ENCODE results near the gene OLA1. TPM values are rescaled to one million over a fixed set of nuclear protein-coding genes. Genes with fewer than 3 reads are reported as not detected.

Gene OLA1
- total RNA-seq, 1 experiment from 2014 or later = 263 TPM

DNA sequence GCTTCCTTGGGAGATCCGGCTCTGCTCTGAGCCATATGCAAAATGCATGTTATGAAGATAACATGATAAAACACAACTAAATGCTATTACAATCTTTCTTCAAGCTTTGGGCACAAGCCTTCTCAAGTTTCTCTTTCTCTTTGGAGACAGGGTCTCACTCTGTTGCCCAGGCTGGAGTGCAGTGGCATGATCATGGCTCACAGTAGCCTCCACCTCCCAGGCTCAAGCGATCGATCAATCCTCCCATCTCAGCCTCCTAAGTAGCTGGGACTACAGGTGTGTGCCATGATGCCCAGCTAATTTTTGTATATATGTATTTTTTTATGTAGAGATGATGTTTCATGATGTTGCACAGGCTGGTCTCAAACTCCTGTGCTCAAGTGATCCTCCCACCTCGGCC, 175.5 kb downstream of the OLA1 start:
- Histone ChIP-seq H3K4me2 (no peak overlapping the region), H3K27ac (no peak overlapping the region), H3K79me2 (ENCODE audit: low read depth) (no peaks in the 10 kb centered on the region; the same call in 1 of the 2 replicates), H3F3A (ENCODE audit: insufficient read depth, low read depth) (peaks cover 17% of the 10 kb centered on the region), H3K27me3 (ENCODE audit: insufficient read depth, low read depth) (no peaks in the 10 kb centered on the region), H3K36me3 (ENCODE audit: low read depth) (peaks cover 18% of the 10 kb centered on the region; the same call in 1 of the 2 replicates), H3K9me3 (ENCODE audit: insufficient read depth, low read depth) (no peaks in the 10 kb centered on the region), H4K20me1 (ENCODE audit: insufficient read depth) (peaks cover 9% of the 10 kb centered on the region; the same call in 1 of the 2 replicates), H3K9me2 (ENCODE audit: insufficient read depth) (no peaks in the 10 kb centered on the region; the same call in 1 of the 2 replicates), H3K4me3 (no peak overlapping the region), H3K4me1 (replicated peaks; ENCODE audit: insufficient read depth) (no peaks in the 10 kb centered on the region), H2AFZ (no peak overlapping the region)
- no peak for DNase-seq
- intact Hi-C loops (cut with micrococcal nuclease; ENCODE audit: unreplicated experiment) = no loop called here
- ChIA-PET POLR2A (ENCODE audit: unreplicated experiment) (no interaction called here), CTCF (no interaction called here)
- no TSS peak for BruUV-seq (replicated peaks)
- TF ChIP-seq, protein P1, sequence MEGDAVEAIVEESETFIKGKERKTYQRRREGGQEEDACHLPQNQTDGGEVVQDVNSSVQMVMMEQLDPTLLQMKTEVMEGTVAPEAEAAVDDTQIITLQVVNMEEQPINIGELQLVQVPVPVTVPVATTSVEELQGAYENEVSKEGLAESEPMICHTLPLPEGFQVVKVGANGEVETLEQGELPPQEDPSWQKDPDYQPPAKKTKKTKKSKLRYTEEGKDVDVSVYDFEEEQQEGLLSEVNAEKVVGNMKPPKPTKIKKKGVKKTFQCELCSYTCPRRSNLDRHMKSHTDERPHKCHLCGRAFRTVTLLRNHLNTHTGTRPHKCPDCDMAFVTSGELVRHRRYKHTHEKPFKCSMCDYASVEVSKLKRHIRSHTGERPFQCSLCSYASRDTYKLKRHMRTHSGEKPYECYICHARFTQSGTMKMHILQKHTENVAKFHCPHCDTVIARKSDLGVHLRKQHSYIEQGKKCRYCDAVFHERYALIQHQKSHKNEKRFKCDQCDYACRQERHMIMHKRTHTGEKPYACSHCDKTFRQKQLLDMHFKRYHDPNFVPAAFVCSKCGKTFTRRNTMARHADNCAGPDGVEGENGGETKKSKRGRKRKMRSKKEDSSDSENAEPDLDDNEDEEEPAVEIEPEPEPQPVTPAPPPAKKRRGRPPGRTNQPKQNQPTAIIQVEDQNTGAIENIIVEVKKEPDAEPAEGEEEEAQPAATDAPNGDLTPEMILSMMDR (conservative IDR thresholded peaks at IDR 0.05) = no peak
- TF ChIP-seq EZH2 (IDR thresholded peaks at IDR 0.05; ENCODE audit: low read depth) = no peak

DNA sequence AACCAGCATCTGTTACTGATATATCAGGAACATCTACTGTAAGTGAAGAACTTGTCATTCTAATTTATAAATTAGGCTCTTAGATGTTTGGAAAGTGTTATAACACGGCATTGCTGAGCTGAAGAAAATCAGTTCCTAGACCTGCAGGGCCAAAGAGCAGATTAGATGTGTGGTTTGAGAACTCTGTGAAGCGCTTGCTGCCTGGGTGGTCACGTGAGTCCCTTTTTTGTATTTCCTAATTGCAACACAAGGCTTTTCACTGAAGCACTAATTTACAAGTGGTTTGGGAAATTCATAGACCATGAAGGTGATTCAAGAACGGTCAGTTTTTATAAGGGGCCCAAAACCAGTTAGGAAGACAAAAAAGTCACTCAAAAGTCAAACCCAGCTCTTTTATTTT, 176.3 kb downstream of the OLA1 start:
- Histone ChIP-seq H3K36me3 (ENCODE audit: low read depth) (peaks cover 15% of the 10 kb centered on the region; the same call in 1 of the 2 replicates), H3K4me2 (no peak overlapping the region), H4K20me1 (ENCODE audit: insufficient read depth) (peaks cover 9% of the 10 kb centered on the region; the same call in 1 of the 2 replicates), H3K27ac (no peak overlapping the region), H3F3A (ENCODE audit: insufficient read depth, low read depth) (peaks cover 13% of the 10 kb centered on the region), H3K9me3 (ENCODE audit: insufficient read depth, low read depth) (no peaks in the 10 kb centered on the region), H3K79me2 (ENCODE audit: low read depth) (no peaks in the 10 kb centered on the region; the same call in 1 of the 2 replicates), H3K27me3 (ENCODE audit: insufficient read depth, low read depth) (no peaks in the 10 kb centered on the region), H2AFZ (no peak overlapping the region), H3K4me1 (replicated peaks; ENCODE audit: insufficient read depth) (no peaks in the 10 kb centered on the region), H3K4me3 (no peak overlapping the region), H3K9me2 (ENCODE audit: insufficient read depth) (no peaks in the 10 kb centered on the region; the same call in 1 of the 2 replicates)
- DNase-seq = no peak
- ChIA-PET POLR2A (ENCODE audit: unreplicated experiment) (no interaction called here), CTCF (no interaction called here)
- TF ChIP-seq, protein P1 (conservative IDR thresholded peaks at IDR 0.05) = no peak
- no peak for TF ChIP-seq EZH2 (IDR thresholded peaks at IDR 0.05; ENCODE audit: low read depth)
- intact Hi-C loops (cut with micrococcal nuclease; ENCODE audit: unreplicated experiment) = no loop called here
- BruUV-seq (replicated peaks) = no TSS peak

DNA sequence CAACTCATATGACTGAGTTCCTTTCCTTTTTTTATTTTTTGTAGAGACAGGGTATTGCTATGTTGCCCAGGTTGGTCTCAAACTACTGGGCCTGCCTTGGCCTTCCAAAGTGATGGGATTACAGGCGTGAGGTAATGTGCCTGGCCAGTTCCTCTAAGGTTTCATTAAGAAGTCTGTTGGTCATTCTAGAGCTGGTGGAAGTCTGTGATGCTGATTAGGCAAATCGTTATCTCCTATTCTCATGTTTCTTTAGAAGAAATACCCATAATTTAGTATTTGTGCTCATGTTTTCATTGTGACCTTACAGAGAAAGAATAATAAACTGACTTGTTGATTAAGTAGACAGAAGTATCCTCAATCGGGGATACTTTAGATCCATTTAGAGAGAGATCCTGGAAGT, 177.0 kb downstream of the OLA1 start:
- peaks cover 13% of the 10 kb centered on the region; the same call in 1 of the 2 replicates for H3F3A ChIP-seq (ENCODE audit: insufficient read depth, low read depth)
- intact Hi-C loops (cut with micrococcal nuclease; ENCODE audit: unreplicated experiment) = no loop called here
- DNase-seq = no peak
- CTCF ChIA-PET = interaction anchor here (0.6 to 0.7 kb wide), 2 partner anchors 75 to 412 kb away, joined by 3 to 8 read pairs; no protein-coding TSS in a partner anchor
- no peak overlapping the region for H3K4me3 ChIP-seq
- H2AFZ ChIP-seq = no peak overlapping the region
- peaks cover 9% of the 10 kb centered on the region; the same call in 1 of the 2 replicates for H4K20me1 ChIP-seq (ENCODE audit: insufficient read depth)
- H3K27ac ChIP-seq = no peak overlapping the region
- H3K9me3 ChIP-seq (ENCODE audit: insufficient read depth, low read depth) = no peaks in the 10 kb centered on the region
- POLR2A ChIA-PET (ENCODE audit: unreplicated experiment) = no interaction called here
- no peaks in the 10 kb centered on the region; the same call in 1 of the 2 replicates for H3K79me2 ChIP-seq (ENCODE audit: low read depth)
- peaks cover 15% of the 10 kb centered on the region; the same call in 1 of the 2 replicates for H3K36me3 ChIP-seq (ENCODE audit: low read depth)
- BruUV-seq (replicated peaks) = no TSS peak
- H3K27me3 ChIP-seq (ENCODE audit: insufficient read depth, low read depth) = no peaks in the 10 kb centered on the region
- H3K4me2 ChIP-seq = no peak overlapping the region
- no peak for TF ChIP-seq EZH2 (IDR thresholded peaks at IDR 0.05; ENCODE audit: low read depth)
- TF ChIP-seq, protein P1 (conservative IDR thresholded peaks at IDR 0.05) = no peak
- no peaks in the 10 kb centered on the region for H3K4me1 ChIP-seq (replicated peaks; ENCODE audit: insufficient read depth)
- no peaks in the 10 kb centered on the region; the same call in 1 of the 2 replicates for H3K9me2 ChIP-seq (ENCODE audit: insufficient read depth)

Data from PC-9 (cell line).